Breast epithelium (tissue), 4 donors: ENCODE results near the gene KIF18A. TPM values are rescaled to one million over a fixed set of nuclear protein-coding genes. Genes with fewer than 3 reads are reported as not detected.

Experiments used
- DNase-seq, 2 donors: peaks; one replicate each; pipeline ENCODE4 v3.0.0-alpha.2; 2019; ENCODE audit warnings: low spot score in 2 of 2
- H3K27ac ChIP-seq, 2 donors: fragments of 200-600 bp; sonication (generic) in 1 of 2; one replicate each; pipeline ENCODE4 v1.5.1; 2016 to 2019; ENCODE audit warnings: mild to moderate bottlenecking in 1 of 2
- H3K27me3 ChIP-seq, 2 donors: fragments of 200-600 bp; sonication (generic) in 1 of 2; one replicate each; pipeline versions ENCODE4 v1.5.1 to v1.6.0; 2017 to 2019; ENCODE audit warnings: control low read depth in 1 of 2, mild to moderate bottlenecking in 1 of 2
- H3K36me3 ChIP-seq: fragments of 200-600 bp; one replicate; pipeline ENCODE4 v1.5.1; 2019
- H3K4me1 ChIP-seq, 2 donors: fragments of 200-600 bp; sonication (generic); one replicate each; pipeline ENCODE4 v1.5.1; 2016 to 2019; ENCODE audit warnings: control low read depth in 1 of 2
- H3K4me3 ChIP-seq, 3 donors: fragments of 200-600 bp; sonication (generic); 1 replicate in 2 of 3; 2 replicates in 1 of 3; pipeline ENCODE4 v1.5.1; 2016 to 2019; ENCODE audit warnings: mild to moderate bottlenecking in 3 of 3, moderate library complexity in 2 of 3
- H3K9me3 ChIP-seq, 2 donors: fragments of 200-600 bp; sonication (generic) in 1 of 2; one replicate each; pipeline ENCODE4 v1.5.1; 2016 to 2019; ENCODE audit warnings: control low read depth in 1 of 2
- CTCF ChIP-seq, 3 donors: fragments of 450-650 bp; IDR thresholded peaks; one replicate each; pipeline ENCODE4 v1.5.1; 2016 to 2017; ENCODE audit warnings: antibody characterized with exemption in 3 of 3, mild to moderate bottlenecking in 3 of 3, moderate library complexity in 3 of 3
- POLR2A ChIP-seq: fragments of 450-650 bp; IDR thresholded peaks from one replicate; pipeline ENCODE4 v1.6.1; 2016; ENCODE audit warnings: antibody characterized with exemption, mild to moderate bottlenecking, moderate library complexity
- POLR2AphosphoS5 ChIP-seq, 3 donors: sonication (generic); formaldehyde crosslinking; IDR thresholded peaks; one replicate each; pipeline ENCODE4 v1.6.1; 2017; ENCODE audit warnings: antibody characterized with exemption in 3 of 3
- intact Hi-C: fragments of 100-400 bp; cut with DNase I; formaldehyde crosslinking; loops from one replicate; pipeline ENCODE4 v1.15.1; 2023; ENCODE audit warnings: low total_unique reads
- total RNA-seq, 3 donors: library from RNA; depleted of rRNA; stranded (reverse); fragments of >200 nt; gene quantifications; one replicate each; pipeline ENCODE4 v1.1.0, GENCODE V29; 2016

Gene KIF18A
- total RNA-seq, 3 donors from 2014 or later = 0.32 to 1.5 (median 0.33) TPM

GRCh38 chr11:28114731-28115130, 6.8 kb upstream of the KIF18A start:
- DNase-seq = no peak
- Histone ChIP-seq H3K27ac (no peak overlapping the region), H3K36me3 (no peaks in the 10 kb centered on the region), H3K4me3 (no peak overlapping the region), H3K27me3 (no peaks in the 10 kb centered on the region), H3K4me1 (peaks cover 0 to 14% of the 10 kb centered on the region in 2 donors), H3K9me3 (no peaks in the 10 kb centered on the region)
- intact Hi-C loops = no loop called here
- TF ChIP-seq POLR2A (no peak), CTCF (IDR thresholded peaks at IDR 0.05) (no peak), POLR2AphosphoS5 (IDR thresholded peaks at IDR 0.05) (no peak)

- Histone ChIP-seq H3K4me1 (peaks cover 0 to 19% of the 10 kb centered on the region in 2 donors), H3K27me3 (no peaks in the 10 kb centered on the region), H3K9me3 (no peaks in the 10 kb centered on the region), H3K36me3 (no peaks in the 10 kb centered on the region), H3K27ac (no peak overlapping the region), H3K4me3 (no peak overlapping the region)
- no peak for DNase-seq
- no peak for TF ChIP-seq CTCF (IDR thresholded peaks at IDR 0.05)
- TF ChIP-seq POLR2AphosphoS5 (IDR thresholded peaks at IDR 0.05) = no peak
- TF ChIP-seq POLR2A = no peak
- intact Hi-C loops = no loop called here
These were observed 6.2 kb upstream of the KIF18A start for GRCh38 chr11:28114116-28114515.

GRCh38 chr11:28110821-28111200, 2.9 kb upstream of the KIF18A start:
- H3K4me1 ChIP-seq = peaks cover 0 to 25% of the 10 kb centered on the region in 2 donors
- peak overlapping the region; percentile 88 to 94 for H3K27ac ChIP-seq
- H3K4me3 ChIP-seq = peak overlapping the region; percentile 68 to 81 (median 70)
- DNase-seq = no peak
- no peaks in the 10 kb centered on the region for H3K36me3 ChIP-seq
- intact Hi-C loops = no loop called here
- TF ChIP-seq POLR2A (no peak), POLR2AphosphoS5 (IDR thresholded peaks at IDR 0.05) (no peak), CTCF (IDR thresholded peaks at IDR 0.05) (no peak)
- no peaks in the 10 kb centered on the region for H3K27me3 ChIP-seq
- H3K9me3 ChIP-seq = no peaks in the 10 kb centered on the region

- peak; percentile 53 to 71 for DNase-seq
- H3K9me3 ChIP-seq = no peaks in the 10 kb centered on the region
- peaks cover 0 to 25% of the 10 kb centered on the region in 2 donors for H3K4me1 ChIP-seq
- peak overlapping the region; percentile 68 to 81 (median 70) for H3K4me3 ChIP-seq
- intact Hi-C loops = no loop called here
- TF ChIP-seq CTCF (IDR thresholded peaks at IDR 0.05) = no peak
- peak; percentile 45 to 81 (median 67) for TF ChIP-seq POLR2AphosphoS5 (IDR thresholded peaks at IDR 0.05)
- TF ChIP-seq POLR2A = no peak
- H3K36me3 ChIP-seq = no peaks in the 10 kb centered on the region
- peak overlapping the region; percentile 88 to 94 for H3K27ac ChIP-seq
- H3K27me3 ChIP-seq = no peaks in the 10 kb centered on the region
These were observed 2.3 kb upstream of the KIF18A start for GRCh38 chr11:28110108-28110820.

- intact Hi-C loops = no loop called here
- no peak for DNase-seq
- TF ChIP-seq POLR2AphosphoS5 (IDR thresholded peaks at IDR 0.05) = no peak
- no peaks in the 10 kb centered on the region for H3K9me3 ChIP-seq
- peak overlapping the region in 1 of 2 donors; percentile 94 for H3K27ac ChIP-seq
- no peaks in the 10 kb centered on the region for H3K27me3 ChIP-seq
- H3K4me1 ChIP-seq = peaks cover 0 to 25% of the 10 kb centered on the region in 2 donors
- H3K36me3 ChIP-seq = no peaks in the 10 kb centered on the region
- H3K4me3 ChIP-seq = peak overlapping the region in 2 of 3 donors; percentile 59 to 70
These were observed 1.0 kb upstream of the KIF18A start for GRCh38 chr11:28108958-28109357.
